B cell (primary cell): Measurements from ENCODE around the gene RAP1GDS1. TPM values are rescaled to one million over a fixed set of nuclear protein-coding genes. Genes with fewer than 3 reads are reported as not detected.

Experiments
- ATAC-seq: fragments of 200-7000 bp; cut with Tn5 transposase; one replicate; pipeline ENCODE4 v1.10.0; 2021; ENCODE audit warnings: low read depth, mild to moderate bottlenecking, moderate number of reproducible peaks, moderate library complexity
- CTCF ChIA-PET: fragments of 350-600 bp; sonication (Branson Sonifier 250); formaldehyde crosslinking; loops from one replicate; lab custom pipeline; 2021; ENCODE audit warnings: antibody characterized with exemption, inconsistent platforms; lab: Charles Lee
- POLR2A ChIA-PET: fragments of 350-600 bp; sonication (Branson Sonifier 250); formaldehyde crosslinking; loops from one replicate; lab custom pipeline; 2021; ENCODE audit warnings: antibody characterized with exemption; lab: Charles Lee
- DNase-seq: peaks from one replicate; pipeline ENCODE4 v3.0.0; 2013
- H2AFZ ChIP-seq: 2 replicates; pipeline ENCODE4 v1.6.1; 2012; ENCODE audit warnings: mild to moderate bottlenecking, low read depth, low read length; ENCODE audit not compliant: insufficient read depth, poor library complexity, severe bottlenecking
- H3K27ac ChIP-seq, 2 donors: 1 replicate in 1 of 2; 2 replicates in 1 of 2; pipeline ENCODE4 v1.5.1; 2012 to 2013; ENCODE audit warnings: low read length in 2 of 2, mild to moderate bottlenecking in 2 of 2, moderate library complexity in 1 of 2
- H3K27me3 ChIP-seq, 4 experiments: fragments of 200-600 bp in 1 of 4; sonication (generic) in 1 of 4; replicated peaks in 1 of 4; 1 replicate in 2 of 4; 2 replicates in 2 of 4; pipeline versions ENCODE4 v1.6.1 to v1.7.0; 2013 to 2016; ENCODE audit warnings: low read length in 3 of 4, mild to moderate bottlenecking in 2 of 4, mixed read lengths in 1 of 4, moderate library complexity in 1 of 4; ENCODE audit not compliant: insufficient read depth in 4 of 4, control insufficient read depth in 3 of 4; ENCODE audit errors: control extremely low read depth in 1 of 4
- H3K36me3 ChIP-seq, 2 experiments: replicated peaks in 1 of 2; 1 replicate in 1 of 2; 2 replicates in 1 of 2; pipeline versions ENCODE4 v1.6.1 to v1.7.1; 2013; ENCODE audit warnings: low read length in 1 of 2; ENCODE audit not compliant: insufficient read depth in 2 of 2, control insufficient read depth in 1 of 2; ENCODE audit errors: control extremely low read depth in 1 of 2, extremely low read depth in 1 of 2
- H3K4me1 ChIP-seq, 2 donors: fragments of 200-600 bp in 1 of 2; sonication (generic) in 1 of 2; 1 replicate in 1 of 2; 2 replicates in 1 of 2; pipeline versions ENCODE4 v1.5.1 to v1.6.1; 2013 to 2017; ENCODE audit warnings: low read length in 2 of 2; ENCODE audit not compliant: control insufficient read depth in 2 of 2, insufficient read depth in 2 of 2
- H3K4me2 ChIP-seq: replicated peaks from 2 replicates; pipeline ENCODE3; 2012; ENCODE audit warnings: mild to moderate bottlenecking, low read depth, low read length; ENCODE audit not compliant: poor library complexity, severe bottlenecking
- H3K4me3 ChIP-seq, 5 experiments: fragments of 200-600 bp in 1 of 5; sonication (generic) in 1 of 5; 1 replicate in 3 of 5; 2 replicates in 2 of 5; pipeline versions ENCODE4 v1.5.1 to v1.7.0; 2011 to 2016; ENCODE audit warnings: low read length in 4 of 5, mild to moderate bottlenecking in 4 of 5, low read depth in 2 of 5, control low read depth in 1 of 5, moderate library complexity in 1 of 5; ENCODE audit not compliant: insufficient read depth in 1 of 5; ENCODE audit errors: control extremely low read depth in 1 of 5, extremely low read depth in 1 of 5
- H3K79me2 ChIP-seq: fragments of 200-600 bp; sonication (generic); one replicate; pipeline ENCODE4 v1.6.0; 2016; ENCODE audit warnings: low read length; ENCODE audit not compliant: control insufficient read depth, insufficient read depth
- H3K9ac ChIP-seq: fragments of 200-600 bp; sonication (generic); 2 replicates; pipeline ENCODE4 v1.6.1; 2017; ENCODE audit warnings: mild to moderate bottlenecking, low read length, moderate library complexity
- H3K9me3 ChIP-seq, 3 donors: one replicate each; pipeline versions ENCODE4 v1.6.1 to v1.7.1; 2013; ENCODE audit warnings: low read length in 2 of 3; ENCODE audit not compliant: control insufficient read depth in 2 of 3, insufficient read depth in 1 of 3; ENCODE audit errors: control extremely low read depth in 1 of 3
- H4K20me1 ChIP-seq: 2 replicates; pipeline ENCODE4 v1.6.0; 2012; ENCODE audit warnings: mild to moderate bottlenecking, low read length; ENCODE audit not compliant: insufficient read depth, control insufficient read depth, poor library complexity, severe bottlenecking
- H3K27ac Mint-ChIP-seq: one replicate; pipeline ENCODE4 v1.8.0; 2021; ENCODE audit warnings: mixed read lengths
- H3K27me3 Mint-ChIP-seq: one replicate; pipeline ENCODE4 v1.8.0; 2021; ENCODE audit warnings: mixed read lengths
- H3K4me1 Mint-ChIP-seq: one replicate; pipeline ENCODE4 v1.8.0; 2021; ENCODE audit warnings: mixed read lengths
- H3K4me3 Mint-ChIP-seq: one replicate; pipeline ENCODE4 v1.8.0; 2021; ENCODE audit warnings: mixed read lengths
- H3K9me3 Mint-ChIP-seq: one replicate; pipeline ENCODE4 v1.8.0; 2022; ENCODE audit warnings: mixed read lengths; ENCODE audit not compliant: insufficient read depth
- CTCF ChIP-seq: fragments of 200-600 bp; IDR thresholded peaks from one replicate; pipeline ENCODE4 v1.8.0; 2022; ENCODE audit warnings: antibody characterized with exemption, mild to moderate bottlenecking
- EZH2 ChIP-seq: IDR thresholded peaks from 2 replicates; pipeline ENCODE4 v1.6.1; 2012; ENCODE audit warnings: borderline replicate concordance, low read depth, mild to moderate bottlenecking, moderate library complexity, low read length; ENCODE audit not compliant: insufficient read depth, poor library complexity, severe bottlenecking
- WGBS: methylation state at CpG from one replicate; pipeline ENCODE4 v1.1.5; 2013; ENCODE audit warnings: missing lambda C conversion rate; ENCODE audit not compliant: insufficient coverage; 5-methylcytosine and 5-hydroxymethylcytosine counted together
- intact Hi-C: fragments of 100-400 bp; cut with micrococcal nuclease; formaldehyde crosslinking; loops from one replicate; pipeline ENCODE4 v1.10.0; 2022
- polyA plus RNA-seq: library from polyadenylated mRNA; depleted of rRNA; stranded (reverse); fragments of >200 nt; gene quantifications from 2 replicates; pipeline ENCODE4 v1.2.3, GENCODE V29; 2012
- total RNA-seq, 2 donors: library from RNA; stranded (reverse); fragments of 120-200 nt in 1 of 2; gene quantifications; 1 replicate in 1 of 2; 2 replicates in 1 of 2; pipeline versions ENCODE4 v1.2.3 to v1.2.4, GENCODE V29; 2013 to 2022

The RAP1GDS1 gene
- total and polyA plus RNA-seq, 2 donors (not counting 1 experiment from before 2014, with no cell fraction given) = 23.6 to 66.3 TPM

GRCh38 chr4:98343626-98344025 lies 82.4 kb downstream of the RAP1GDS1 start:
- intact Hi-C loops = loop anchor here (5.0 to 10.0 kb wide), 2 partner anchors 39 to 49 kb away; no protein-coding TSS in a partner anchor
- no peak overlapping the region for H3K27ac Mint-ChIP-seq
- Histone ChIP-seq H3K9me3 (peaks cover 0 to 4% (median 2%) of the 10 kb centered on the region in 3 donors), H3K36me3 (peaks cover 6% of the 10 kb centered on the region in 2 experiments), H4K20me1 (peaks cover 3% of the 10 kb centered on the region), H3K79me2 (peaks cover 11% of the 10 kb centered on the region), H3K9ac (no peak overlapping the region), H3K27ac (no peak overlapping the region), H3K4me2 (no peak overlapping the region), H3K4me3 (no peak overlapping the region), H3K27me3 (no peaks in the 10 kb centered on the region), H3K4me1 (peaks cover 4 to 6% of the 10 kb centered on the region in 2 donors), H2AFZ (no peak overlapping the region)
- H3K27me3 Mint-ChIP-seq = no peaks in the 10 kb centered on the region
- ChIA-PET POLR2A (no interaction called here), CTCF (no interaction called here)
- no peak overlapping the region for H3K4me3 Mint-ChIP-seq
- TF ChIP-seq CTCF (no peak), EZH2 (no peak)
- no peak for DNase-seq
- H3K4me1 Mint-ChIP-seq = peaks cover 11% of the 10 kb centered on the region
- no CpG with 5 or more reads among the region's 4 CpGs for WGBS
- ATAC-seq = no peak
- H3K9me3 Mint-ChIP-seq = no peaks in the 10 kb centered on the region

- H3K27ac Mint-ChIP-seq = no peak overlapping the region
- Histone ChIP-seq H3K4me2 (no peak overlapping the region), H2AFZ (no peak overlapping the region), H3K4me1 (peaks cover 4 to 6% of the 10 kb centered on the region in 2 donors), H3K9me3 (peaks cover 0 to 2% (median 1%) of the 10 kb centered on the region in 3 donors), H3K36me3 (peaks cover 5 to 6% of the 10 kb centered on the region in 2 experiments), H3K79me2 (no peaks in the 10 kb centered on the region), H3K4me3 (no peak overlapping the region), H3K9ac (no peak overlapping the region), H3K27me3 (no peaks in the 10 kb centered on the region), H3K27ac (peak overlapping the region in 1 of 2 donors; percentile 33), H4K20me1 (no peaks in the 10 kb centered on the region)
- H3K4me3 Mint-ChIP-seq = no peak overlapping the region
- no peak for DNase-seq
- 100% methylated on average over 1 of the region's 3 CpGs for WGBS
- TF ChIP-seq EZH2 (no peak), CTCF (no peak)
- H3K9me3 Mint-ChIP-seq = no peaks in the 10 kb centered on the region
- peaks cover 8% of the 10 kb centered on the region for H3K4me1 Mint-ChIP-seq
- H3K27me3 Mint-ChIP-seq = no peaks in the 10 kb centered on the region
- ChIA-PET CTCF (interaction anchor here (0.5 kb wide), 1 partner anchor 15 kb away, joined by 4 read pairs; no protein-coding TSS in a partner anchor), POLR2A (no interaction called here)
- intact Hi-C loops = loop anchor here (10.0 kb wide), 1 partner anchor 51 kb away; no protein-coding TSS in a partner anchor
- no peak for ATAC-seq
Observed at GRCh38 chr4:98345838-98346237, 84.7 kb downstream of the RAP1GDS1 start.
